ENCODE data around the gene GMDS.

GMDS gene

DNA sequence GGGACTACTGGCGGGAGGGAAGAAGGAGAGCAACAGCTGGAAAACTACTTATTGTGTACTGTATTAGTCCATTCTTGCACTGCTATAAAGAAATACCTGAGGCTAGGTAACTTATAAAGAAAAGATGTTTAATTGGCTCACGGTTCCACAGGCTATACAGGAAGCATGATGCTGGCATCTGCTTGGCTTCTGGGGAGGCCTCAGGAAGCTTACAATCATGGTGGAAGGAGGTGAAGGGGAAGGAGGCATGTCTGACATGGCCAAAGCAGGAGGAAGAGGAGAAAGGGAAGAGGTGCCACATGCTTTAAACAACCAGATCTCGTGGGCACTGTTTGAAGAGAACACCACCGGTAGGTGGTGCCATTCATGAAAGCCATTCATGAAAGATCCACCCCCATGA, 67.3 kb downstream of the GMDS start:
- DNase-seq (ENCODE audit: low read depth in 2 of 2) = no peak

DNA sequence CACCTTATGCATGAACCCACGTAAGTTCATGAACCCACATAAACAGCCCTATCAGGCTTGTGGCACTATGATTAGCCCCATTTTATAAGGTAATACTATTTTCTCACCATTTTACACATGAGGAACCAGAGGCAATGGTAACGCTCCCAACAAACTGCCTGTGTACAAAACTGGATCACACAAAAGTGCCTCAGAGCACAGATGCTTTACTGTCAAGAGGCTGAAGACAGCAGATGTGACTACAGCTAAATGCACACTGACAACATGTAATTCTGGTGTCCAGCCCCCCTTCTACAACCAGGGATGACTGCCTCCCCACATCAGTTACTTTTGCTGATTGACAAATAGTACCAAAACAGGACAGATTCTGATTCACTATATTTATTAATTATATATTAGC, 69.6 kb downstream of the GMDS start:
- DNase-seq (ENCODE audit: low read depth in 2 of 2) = no peak

DNA sequence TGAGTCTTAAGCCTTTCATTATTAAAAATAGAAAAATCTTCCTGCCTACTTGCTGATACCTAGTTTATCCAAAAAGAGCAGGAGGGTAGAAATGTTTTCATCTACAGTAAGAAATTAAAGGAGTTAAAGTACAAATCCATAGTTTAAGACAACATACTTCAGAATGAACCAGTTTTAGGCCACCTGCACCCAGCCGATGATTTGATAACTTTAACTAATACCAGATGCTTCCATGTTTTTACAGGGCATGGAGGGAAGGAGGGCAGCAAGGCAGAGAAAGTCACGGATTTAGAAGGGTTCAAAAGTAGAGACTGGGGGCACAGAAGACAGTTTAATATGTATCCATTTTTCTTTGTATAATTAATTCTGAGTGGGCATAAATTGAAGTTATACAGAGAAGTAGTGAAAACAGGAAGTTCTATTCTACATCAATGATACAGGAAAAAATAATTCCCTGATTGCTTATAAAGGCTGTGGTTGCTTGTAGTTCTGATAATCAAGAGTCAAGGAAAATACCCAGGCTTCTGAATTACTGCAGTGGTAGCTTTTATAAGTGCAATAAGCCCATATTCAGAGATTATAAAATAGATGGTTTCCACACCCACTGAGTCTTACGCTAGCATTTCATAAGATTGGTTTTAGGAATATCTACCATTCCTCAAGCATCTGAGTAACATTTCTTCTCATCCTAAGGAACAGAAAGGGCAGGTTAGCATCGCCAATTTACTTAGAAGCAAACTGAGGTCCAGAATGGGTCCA, 72.0 kb downstream of the GMDS start:
- DNase-seq (ENCODE audit: low read depth in 2 of 2) = no peak

DNA sequence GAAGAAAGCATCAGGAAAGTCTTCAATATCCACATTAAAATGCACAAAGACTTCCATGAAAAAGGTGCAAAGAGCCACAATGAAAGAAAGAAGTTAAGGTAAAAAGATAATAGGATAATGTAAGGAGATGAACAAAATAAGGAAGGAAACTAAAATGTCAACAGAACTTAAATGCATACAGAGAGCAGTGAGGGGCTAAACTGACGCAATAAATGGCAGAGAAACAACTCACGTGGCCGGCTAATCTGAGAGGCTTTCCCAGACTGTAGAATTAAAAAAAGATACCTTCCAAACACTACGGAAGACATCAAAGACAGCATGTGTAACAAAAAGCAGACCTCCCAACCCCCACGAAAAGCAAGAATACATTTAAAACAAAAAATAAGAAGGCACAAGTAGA, 73.7 kb downstream of the GMDS start:
- DNase-seq (ENCODE audit: low read depth in 2 of 2) = no peak

DNA sequence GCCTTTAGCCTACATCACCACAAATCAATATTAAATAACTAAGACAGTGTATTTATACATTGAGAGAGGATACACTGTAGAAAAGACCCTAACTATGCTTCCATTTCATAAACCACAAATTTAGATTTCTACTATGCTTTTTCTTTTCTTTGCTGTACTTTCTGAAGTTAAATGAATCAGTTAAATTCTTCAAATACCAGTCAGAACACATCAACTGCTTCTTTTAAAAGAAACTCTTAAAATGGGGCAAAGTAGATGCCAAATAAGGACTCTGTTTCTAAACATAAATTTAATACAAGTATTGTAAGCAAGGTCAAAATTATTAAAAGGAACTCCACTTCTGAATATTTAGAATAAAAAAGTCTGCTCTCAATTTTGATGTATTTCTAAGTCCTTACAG, 76.9 kb downstream of the GMDS start:
- no peak for DNase-seq (ENCODE audit: low read depth in 2 of 2)

DNA sequence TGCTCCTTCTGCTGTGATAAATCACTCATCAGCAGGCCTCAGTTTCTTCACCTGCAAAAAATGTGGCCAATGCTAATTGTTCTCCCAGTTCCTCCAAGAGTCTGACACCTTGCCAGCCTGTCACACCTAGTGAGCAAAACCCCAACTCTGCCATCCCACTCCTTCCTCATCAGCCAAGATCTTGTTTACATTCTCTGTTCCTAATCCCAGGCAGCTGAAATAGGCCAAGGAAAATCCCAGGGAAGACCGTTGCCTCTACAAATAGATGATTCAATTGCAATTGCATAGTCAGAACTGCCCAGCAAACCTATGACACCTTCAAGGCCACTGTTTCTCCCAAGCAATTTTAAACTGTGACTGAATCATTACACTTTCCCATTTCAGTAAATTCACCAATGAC, 78.7 kb downstream of the GMDS start:
- no peak for DNase-seq (ENCODE audit: low read depth in 2 of 2)

DNA sequence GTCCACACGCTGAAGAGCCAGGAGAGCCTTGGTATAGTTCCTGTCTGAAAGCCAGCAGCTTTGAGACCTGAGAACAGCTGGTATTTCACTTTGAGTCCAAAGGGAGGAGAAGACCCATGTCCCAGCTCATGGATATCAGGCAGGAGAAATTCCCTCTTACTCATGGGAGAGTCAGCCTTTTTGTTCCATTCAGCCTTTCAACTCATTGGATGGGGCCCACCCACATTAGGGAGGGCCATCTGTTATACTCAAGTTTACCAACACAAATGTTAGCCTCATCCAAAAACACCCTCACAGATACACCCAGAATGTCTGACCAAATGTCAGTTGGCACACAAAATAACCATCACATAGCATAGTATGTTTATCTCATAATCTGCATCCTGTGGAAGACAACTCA, 80.1 kb downstream of the GMDS start:
- no peak for DNase-seq (ENCODE audit: low read depth in 2 of 2)

DNA sequence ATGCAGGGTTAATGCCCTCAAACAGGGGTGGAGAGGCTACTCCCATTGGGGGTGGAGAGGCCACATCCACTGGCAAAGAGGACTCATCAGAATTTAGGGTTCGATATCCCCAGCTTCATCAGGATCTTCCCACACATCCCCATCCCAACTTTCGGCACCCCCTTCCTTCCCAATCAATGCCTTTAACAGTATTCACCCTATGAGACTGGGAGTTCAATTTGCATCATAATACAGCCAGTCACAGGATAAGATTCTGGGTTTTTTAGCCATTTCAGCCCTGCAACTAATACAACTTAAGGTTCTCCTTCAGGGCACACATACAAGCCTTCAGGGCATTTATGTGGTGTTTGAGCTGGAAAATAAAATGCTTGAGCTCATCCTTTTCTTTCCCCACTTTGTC, 80.9 kb downstream of the GMDS start:
- no peak for DNase-seq (ENCODE audit: low read depth in 2 of 2)

DNA sequence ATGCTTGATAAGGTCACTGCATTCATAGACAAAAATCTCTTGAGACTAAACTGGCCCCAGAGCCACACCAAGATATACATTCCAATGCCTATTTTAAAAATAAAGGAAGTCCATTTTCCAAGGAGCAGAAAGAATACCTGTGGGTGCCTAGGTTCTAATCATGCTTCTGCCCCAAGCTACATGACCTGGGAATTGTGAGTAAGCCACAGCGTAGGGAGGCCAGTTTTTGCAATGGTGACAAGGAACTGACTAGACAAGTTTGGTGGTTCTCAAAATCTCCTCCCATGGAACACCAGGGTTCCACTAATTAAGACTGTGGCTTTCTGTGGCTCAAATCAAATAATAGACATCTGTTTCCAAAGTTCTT, 83.3 kb downstream of the GMDS start:
- DNase-seq (ENCODE audit: low read depth in 2 of 2) = no peak

DNA sequence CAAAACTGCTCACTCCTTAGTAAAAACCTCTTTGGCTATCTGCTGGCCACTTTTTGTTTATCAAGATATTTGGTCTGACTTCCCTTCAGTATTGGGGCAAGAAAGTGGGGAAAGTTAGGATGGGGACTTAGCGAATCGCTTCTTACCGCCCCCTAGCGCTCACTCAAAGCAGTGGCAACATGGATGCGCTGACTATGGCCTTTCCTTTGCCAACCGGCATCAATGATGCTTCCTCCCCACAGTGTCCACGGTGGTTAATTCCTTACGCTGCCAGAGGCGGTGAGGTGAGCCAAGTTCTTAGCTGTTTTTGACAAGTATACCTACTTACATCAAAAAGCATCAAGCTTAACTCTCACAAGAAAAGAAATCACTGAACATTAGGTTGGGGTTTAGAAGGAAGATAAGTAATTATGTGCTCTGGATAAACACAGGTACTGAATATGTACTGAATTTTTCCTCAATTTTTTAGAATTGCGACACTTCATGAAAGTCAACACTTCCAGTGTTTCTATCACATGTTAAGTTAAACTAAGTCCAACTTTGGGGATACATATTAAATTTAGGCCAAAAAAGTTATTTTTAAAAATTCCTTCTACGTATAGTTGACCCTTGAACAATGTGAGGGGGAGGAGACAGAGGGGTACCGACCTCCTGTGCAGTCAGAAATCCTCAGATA, 86.7 kb downstream of the GMDS start:
- peak in 1 of 2 experiments; percentile 5 for DNase-seq (ENCODE audit: low read depth in 2 of 2)

DNA sequence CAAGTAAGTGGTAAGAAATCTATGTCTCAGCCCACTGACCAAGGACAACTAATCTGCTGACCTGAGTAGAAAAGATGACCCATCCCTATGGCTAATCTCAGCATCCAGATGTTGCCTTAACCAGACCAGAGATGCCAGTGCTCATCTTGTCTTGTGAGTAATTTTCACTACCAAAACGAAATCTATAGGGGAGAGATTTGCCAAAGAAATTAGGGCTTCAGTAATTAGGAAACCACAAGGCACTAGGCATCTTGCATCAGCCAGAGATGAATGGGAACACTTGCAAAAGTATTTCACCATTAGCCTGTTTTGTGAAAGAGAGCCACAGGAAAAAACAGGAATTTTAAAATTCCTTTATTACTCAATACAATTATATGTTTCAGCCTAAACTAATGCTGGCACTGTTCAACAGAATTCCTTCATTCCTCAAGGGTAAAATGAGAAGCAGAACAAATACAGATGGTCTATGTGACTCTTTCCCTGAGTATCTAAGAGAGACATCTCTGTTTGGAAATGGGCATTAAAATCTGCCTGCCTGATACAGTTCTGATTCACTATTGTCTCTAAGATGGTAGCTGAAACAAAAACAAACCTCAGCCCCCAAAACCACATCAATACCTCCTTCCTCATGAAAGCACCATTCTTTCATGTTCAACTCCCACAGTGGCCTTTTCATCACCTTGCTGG, 87.8 kb downstream of the GMDS start:
- DNase-seq (ENCODE audit: low read depth in 2 of 2) = no peak

DNA sequence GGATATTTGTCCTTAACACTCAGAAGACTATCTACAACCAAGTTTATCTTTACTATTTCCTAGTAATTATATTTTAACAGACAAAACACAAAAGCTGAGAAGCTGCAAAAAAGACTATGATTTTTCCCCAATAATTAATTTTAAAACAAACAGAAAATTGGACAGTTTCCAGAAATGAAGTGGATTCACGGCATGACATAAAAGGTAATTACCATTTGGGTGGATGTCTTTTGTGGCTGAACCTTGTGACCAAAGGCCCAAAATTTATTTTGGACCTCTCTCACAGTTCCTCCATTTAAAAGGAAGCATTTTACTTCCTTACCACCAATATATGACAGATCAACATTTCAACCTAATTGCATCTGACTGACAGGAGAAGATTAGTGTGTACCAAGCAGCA, 90.2 kb downstream of the GMDS start:
- DNase-seq (ENCODE audit: low read depth in 2 of 2) = no peak

DNA sequence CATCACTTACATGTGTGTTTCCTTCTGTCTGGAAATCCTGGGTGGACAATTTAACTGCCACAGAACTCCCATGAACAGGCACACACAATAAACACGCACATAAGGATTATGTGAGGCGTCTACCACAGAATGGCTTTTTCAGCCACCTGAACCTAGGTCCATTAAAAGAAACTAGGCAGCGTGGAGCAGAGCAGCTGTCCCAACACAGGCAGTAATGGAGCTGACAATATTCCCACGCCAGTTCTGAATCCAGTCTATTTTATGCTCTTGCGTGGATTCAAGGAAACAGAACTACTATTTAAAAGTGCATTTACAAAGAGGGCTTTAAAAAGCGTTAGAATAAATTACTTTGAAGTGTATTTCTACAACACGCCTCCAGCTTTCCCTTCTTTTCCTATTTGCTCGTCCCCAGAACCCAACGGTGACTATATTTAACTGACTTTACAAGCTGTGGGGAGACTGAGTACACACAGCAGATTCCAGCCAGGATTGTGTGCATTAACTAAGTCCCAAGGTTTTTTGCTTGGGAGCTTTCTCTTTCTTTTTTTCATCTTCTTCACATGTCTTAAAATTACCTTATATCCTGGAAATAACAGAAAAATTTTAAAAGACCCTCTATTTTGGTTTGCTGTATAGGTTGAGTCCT, 95.9 kb downstream of the GMDS start:
- DNase-seq (ENCODE audit: low read depth in 2 of 2) = no peak

DNA sequence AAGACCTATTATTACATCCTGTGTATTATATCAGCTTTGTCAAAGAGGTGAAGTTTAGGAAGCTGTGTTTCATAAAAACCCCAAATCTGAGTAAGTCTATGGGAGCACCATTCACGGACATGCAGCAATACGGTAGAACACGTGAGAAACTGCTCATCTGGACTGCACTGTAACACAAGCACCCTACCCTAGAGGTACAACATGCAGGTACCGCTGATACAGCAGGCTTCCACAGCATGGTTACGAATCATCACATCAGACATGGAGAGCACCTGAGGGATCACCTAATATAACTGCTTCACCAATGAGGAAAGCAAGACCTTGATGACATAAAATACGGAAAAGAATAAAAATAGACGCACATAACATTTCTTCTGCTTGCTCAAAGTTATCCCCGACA, 96.7 kb downstream of the GMDS start:
- no peak for DNase-seq (ENCODE audit: low read depth in 2 of 2)

DNA sequence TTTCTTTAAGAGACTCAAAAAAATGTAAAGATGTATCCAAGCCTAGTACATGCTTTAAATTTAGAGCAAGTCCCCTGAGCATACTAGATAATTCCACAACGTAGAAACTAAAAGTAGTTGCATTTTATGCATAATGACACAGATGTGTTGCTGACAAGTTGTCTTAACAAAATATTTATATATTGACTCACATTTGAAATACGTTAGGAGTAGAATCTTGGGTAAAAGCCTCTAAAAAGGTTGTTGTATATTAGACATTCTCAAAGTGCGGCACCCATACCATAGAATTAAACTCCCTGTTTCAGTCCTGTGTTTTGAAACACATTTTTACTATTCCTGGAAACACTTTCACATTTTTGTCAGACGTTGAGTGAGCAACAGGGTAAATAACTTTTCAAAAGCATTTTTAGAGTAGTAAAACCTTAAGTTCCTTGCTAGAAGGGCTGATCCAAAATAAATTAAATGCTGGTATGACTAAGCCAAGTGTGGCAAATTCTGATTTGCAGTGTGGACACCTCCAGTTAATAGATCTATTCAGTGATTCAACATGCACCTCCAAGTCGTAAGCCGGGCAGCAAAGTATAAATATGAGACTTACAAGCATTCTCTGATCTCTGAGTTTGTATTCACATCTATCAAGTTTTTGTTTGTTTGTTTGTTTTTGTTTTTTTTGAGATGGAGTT, 97.5 kb downstream of the GMDS start:
- DNase-seq (ENCODE audit: low read depth in 2 of 2) = no peak

DNA sequence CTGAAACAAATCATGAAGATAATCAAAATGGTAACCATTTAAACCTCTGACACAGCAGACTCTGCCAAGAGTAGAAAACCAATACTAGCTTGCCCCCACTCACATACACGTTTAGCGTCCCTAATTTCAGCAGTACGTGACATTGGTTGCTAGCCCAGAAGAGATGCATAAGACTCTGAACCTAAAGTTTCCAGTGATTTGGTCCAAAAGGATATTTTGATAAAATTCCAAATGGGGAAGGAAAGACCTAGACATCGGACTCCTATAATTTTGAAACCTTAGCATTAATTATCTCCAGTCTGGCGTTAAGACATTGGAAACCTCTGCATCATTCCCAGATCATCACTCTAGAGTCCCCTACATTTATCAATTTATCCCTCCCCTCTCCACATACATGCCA, 98.1 kb downstream of the GMDS start:
- no peak for DNase-seq (ENCODE audit: low read depth in 2 of 2)

DNA sequence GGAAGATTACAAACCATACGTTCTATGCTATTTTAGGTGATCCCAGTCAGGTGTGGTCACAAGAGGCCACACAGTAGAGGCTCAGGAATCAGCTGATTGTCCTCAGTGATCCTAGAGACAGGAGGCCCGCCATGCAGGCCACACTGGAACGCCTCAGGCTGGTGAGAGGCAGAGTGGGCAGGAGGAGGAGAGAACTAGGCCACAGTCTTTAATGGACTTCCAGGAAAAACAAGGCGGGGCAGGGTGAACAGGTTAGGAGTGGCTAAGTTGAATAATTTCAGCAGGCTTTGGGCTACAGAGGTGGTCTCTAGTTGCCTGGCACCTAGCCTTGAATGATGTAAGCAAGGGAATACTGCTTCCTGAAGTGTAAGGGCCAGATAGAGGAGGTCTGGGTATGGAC, 101.2 kb downstream of the GMDS start:
- no peak for DNase-seq (ENCODE audit: low read depth in 2 of 2)

DNA sequence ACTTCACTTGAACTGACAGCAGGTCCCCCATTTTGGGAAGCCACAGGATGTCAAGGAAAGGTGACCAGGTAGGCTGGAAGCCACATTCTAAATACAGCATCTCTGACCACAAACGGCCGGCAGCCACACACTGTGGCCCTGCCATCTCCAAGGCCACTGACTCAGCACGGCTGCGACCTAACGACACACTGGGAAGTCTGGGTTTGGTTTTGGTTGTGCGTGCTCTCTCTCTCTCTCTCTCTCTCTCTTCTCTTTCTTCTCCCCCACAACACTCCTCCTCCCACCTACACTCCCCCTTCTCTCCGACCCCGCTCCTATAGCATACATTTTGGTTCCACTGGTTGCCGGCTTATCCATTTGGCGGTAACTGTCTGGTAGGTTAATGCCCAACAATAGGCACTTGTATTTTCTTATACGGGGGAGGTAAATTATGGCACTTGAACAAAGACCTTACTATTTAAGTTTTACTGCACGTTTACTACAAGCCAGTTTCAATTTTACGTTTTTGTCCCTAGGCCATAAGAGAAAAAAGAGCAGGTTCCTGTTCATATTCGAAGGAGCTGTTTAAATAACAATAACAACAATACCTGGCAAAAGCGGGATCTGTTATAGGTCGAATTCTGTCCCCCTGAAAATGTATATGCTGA, 103.6 kb downstream of the GMDS start:
- DNase-seq (ENCODE audit: low read depth in 2 of 2) = no peak

DNA sequence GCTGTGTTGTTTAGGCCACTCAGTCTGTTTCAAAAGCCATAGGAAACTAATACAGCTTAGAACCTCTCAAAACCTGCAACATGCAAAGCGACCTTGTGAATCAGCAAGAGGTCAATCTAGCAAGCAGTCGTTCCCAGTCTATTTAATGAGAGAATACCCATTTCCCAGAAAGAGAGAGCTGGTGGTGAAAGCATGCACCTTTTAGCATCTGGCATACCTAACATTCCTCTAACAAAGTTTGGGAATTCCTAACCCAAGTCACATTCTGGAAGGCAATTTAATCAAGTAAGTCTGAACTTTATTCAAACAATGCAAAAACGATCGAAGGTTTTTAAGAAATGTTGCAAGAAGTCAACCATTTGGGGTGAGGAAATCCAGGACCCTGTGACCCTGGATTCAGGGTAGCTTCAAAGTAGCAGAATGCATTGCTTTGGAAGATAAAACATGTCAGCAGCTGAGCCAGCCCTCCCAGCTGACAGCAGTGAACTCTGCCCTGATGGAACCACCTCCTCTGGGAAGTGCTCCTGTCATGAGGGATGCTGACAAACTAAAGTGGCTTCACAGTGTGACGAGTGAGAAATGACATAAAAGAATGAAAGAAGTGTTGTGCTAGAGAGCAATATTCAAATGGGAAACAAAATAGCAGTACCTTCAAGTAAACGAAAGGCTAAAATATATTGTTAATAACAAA, 104.8 kb downstream of the GMDS start:
- no peak for DNase-seq (ENCODE audit: low read depth in 2 of 2)

DNA sequence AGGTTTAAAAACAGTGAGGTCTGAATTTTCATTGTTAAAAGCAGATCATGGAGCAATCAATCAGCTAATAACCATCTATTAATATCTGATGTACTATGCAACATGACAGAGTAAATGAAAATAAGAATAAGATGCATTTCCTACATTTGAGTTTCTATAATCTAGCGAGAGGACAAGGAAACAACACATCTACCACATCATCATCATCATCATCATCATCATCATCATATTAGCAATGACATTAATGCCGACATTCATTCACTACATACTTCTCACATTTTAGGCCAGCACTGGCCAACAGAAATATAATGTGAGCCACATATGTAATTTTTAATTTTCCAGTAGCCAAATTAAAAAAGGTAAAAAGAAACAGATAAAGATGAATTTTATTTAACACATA, 110.0 kb downstream of the GMDS start:
- DNase-seq (ENCODE audit: low read depth in 2 of 2) = no peak

DNA sequence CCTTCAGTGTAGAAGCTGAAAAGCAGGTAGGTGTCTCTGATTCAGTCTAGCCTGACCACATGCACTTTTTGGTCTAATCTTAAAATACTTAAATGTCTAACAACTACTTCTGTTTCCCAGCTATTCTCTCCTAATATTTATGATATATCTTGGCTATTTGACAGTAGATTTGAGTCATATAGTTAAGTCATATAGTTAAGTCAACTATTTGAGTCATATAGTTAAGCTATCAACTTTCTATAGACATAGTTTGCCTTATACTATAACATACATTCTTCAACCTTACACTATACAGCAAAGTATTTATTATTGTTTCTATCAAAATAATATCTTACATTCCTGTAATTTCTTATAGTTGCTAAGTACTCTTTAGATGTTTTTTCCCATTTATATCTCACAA, 110.9 kb downstream of the GMDS start:
- no peak for DNase-seq (ENCODE audit: low read depth in 2 of 2)

Data from stimulated activated CD4-positive, alpha-beta T cell treated with anti-CD3 and anti-CD28 coated beads, Interleukin-12 subunit alpha, Interleukin-12 subunit beta, amount 100 ng/mL, for 24 hours (primary cell).